MCF 10A (cell line): ENCODE data around the gene ACADVL. TPM values are rescaled to one million over a fixed set of nuclear protein-coding genes. Genes with fewer than 3 reads are reported as not detected.
A peak's percentile ranks its signal among the peaks of the same experiment; 100 is the strongest.

Experiments
- BruUV-seq: library from RNA; stranded (reverse); fragments of 400-500 nt; replicated peaks from 2 replicates; lab custom pipeline; 2021; lab: Mats Ljungman, UMichigan
- CTCF ChIA-PET: fragments of 300-600 bp; sonication (Branson Sonifier 250); formaldehyde crosslinking; extraction: SDS; loops from one replicate; lab custom pipeline; 2021; ENCODE audit warnings: antibody characterized with exemption, inconsistent platforms; lab: Yijun Ruan, JAX
- POLR2A ChIA-PET: fragments of 300-600, 350-650 bp; sonication (Branson Sonifier 250); formaldehyde crosslinking; extraction: SDS; loops from one replicate; lab custom pipeline; 2020; ENCODE audit warnings: antibody characterized with exemption, inconsistent platforms; lab: Yijun Ruan, JAX
- DNase-seq: peaks from one replicate; pipeline ENCODE4 v3.0.0-alpha.2; 2018; ENCODE audit not compliant: unreplicated experiment
- H3K27ac Mint-ChIP-seq: one replicate; pipeline ENCODE4 v1.8.0; 2022; ENCODE audit warnings: mild to moderate bottlenecking, low read depth, mixed read lengths; ENCODE audit not compliant: unreplicated experiment
- H3K27me3 Mint-ChIP-seq: one replicate; pipeline ENCODE4 v1.8.0; 2022; ENCODE audit warnings: mixed read lengths; ENCODE audit not compliant: insufficient read depth, unreplicated experiment
- H3K36me3 Mint-ChIP-seq: one replicate; pipeline ENCODE4 v1.8.0; 2022; ENCODE audit warnings: mild to moderate bottlenecking, moderate library complexity, mixed read lengths; ENCODE audit not compliant: insufficient read depth, unreplicated experiment
- H3K4me1 Mint-ChIP-seq: one replicate; pipeline ENCODE4 v1.8.0; 2022; ENCODE audit warnings: mixed read lengths; ENCODE audit not compliant: insufficient read depth, unreplicated experiment
- H3K4me3 Mint-ChIP-seq: one replicate; pipeline ENCODE4 v1.8.0; 2022; ENCODE audit warnings: mild to moderate bottlenecking, moderate library complexity, mixed read lengths; ENCODE audit not compliant: unreplicated experiment
- H3K9me3 Mint-ChIP-seq: one replicate; pipeline ENCODE4 v1.8.0; 2022; ENCODE audit warnings: mixed read lengths; ENCODE audit not compliant: unreplicated experiment
- CTCF ChIP-seq: fragments of 200-600 bp; IDR thresholded peaks from one replicate; pipeline ENCODE4 v1.8.0; 2022; ENCODE audit warnings: antibody characterized with exemption, mild to moderate bottlenecking; ENCODE audit not compliant: unreplicated experiment
- intact Hi-C: fragments of 100-400 bp; cut with micrococcal nuclease; formaldehyde crosslinking; loops from 2 replicates; pipeline ENCODE4 v1.14.1; 2022
- total RNA-seq: library from RNA; stranded (reverse); gene quantifications from 2 replicates; pipeline ENCODE4 v1.2.3, GENCODE V29; 2022

The ACADVL gene
- total RNA-seq, 1 experiment from 2014 or later, result 413 TPM

DNA sequence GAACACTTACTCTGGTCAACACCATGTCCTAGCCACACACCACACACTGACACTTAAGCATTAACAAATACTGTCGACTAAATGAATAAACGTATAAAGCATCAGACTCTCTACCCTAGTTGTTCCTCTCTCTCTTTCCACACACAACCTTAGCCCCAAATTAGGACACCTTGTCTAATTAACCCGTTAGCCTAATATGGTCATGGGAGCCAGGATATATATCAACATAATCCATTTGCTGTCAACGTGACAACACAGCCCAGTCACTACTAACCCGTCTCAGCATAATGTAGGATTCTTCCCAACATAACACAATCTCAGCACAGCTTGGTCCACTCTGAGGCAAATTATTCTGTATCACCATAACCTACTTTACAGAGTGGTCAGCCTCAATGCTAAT lies 12.4 kb downstream of the ACADVL start:
- Mint-ChIP-seq H3K27ac (no peak overlapping the region), H3K4me1 (peaks cover 35% of the 10 kb centered on the region)
- POLR2A ChIA-PET, result interaction anchor here (3.5 to 14.3 kb wide), 2 partner anchors 11 kb away, joined by 35 to 278 read pairs; partner anchors contain the start of genes ACADVL, DLG4 and GABARAP

GRCh38 chr17:7233701-7234082 lies 14.0 kb downstream of the ACADVL start:
- H3K9me3 Mint-ChIP-seq, result no peaks in the 10 kb centered on the region
- intact Hi-C loops, result no loop called here
- H3K27me3 Mint-ChIP-seq, result no peaks in the 10 kb centered on the region
- peaks cover 30% of the 10 kb centered on the region for H3K4me1 Mint-ChIP-seq
- peaks cover 76% of the 10 kb centered on the region for H3K36me3 Mint-ChIP-seq
- peak overlapping the region; percentile 94 for H3K27ac Mint-ChIP-seq
- peak overlapping the region; percentile 91 for H3K4me3 Mint-ChIP-seq
- TF ChIP-seq CTCF, result no peak
- no peak for DNase-seq
- CTCF ChIA-PET, result interaction anchor here (0.7 to 1.7 kb wide), 3 partner anchors 10 to 151 kb away, joined by 3 to 9 read pairs (median 4); partner anchors contain the start of genes ACADVL and DLG4
- POLR2A ChIA-PET, result interaction anchor here (0.8 to 14.3 kb wide), 9 partner anchors 9 to 198 kb away, joined by 4 to 278 read pairs (median 7); partner anchors contain the start of genes ACADVL, CTDNEP1, DLG4 and ELP5
- no TSS peak for BruUV-seq

More for the DNA sequence above, 12.4 kb downstream of the ACADVL start:
- no peak for DNase-seq
- no peaks in the 10 kb centered on the region for H3K27me3 Mint-ChIP-seq
- TF ChIP-seq CTCF, result no peak
- peaks cover 86% of the 10 kb centered on the region for H3K36me3 Mint-ChIP-seq
- intact Hi-C loops, result no loop called here
- H3K9me3 Mint-ChIP-seq, result no peaks in the 10 kb centered on the region
- TSS peak; percentile 6 for BruUV-seq
- CTCF ChIA-PET, result interaction anchor here (0.7 to 1.4 kb wide), 2 partner anchors 9 to 12 kb away, joined by 3 to 5 read pairs; no protein-coding TSS in a partner anchor
- H3K4me3 Mint-ChIP-seq, result peak overlapping the region; percentile 91

GRCh38 chr17:7234083-7234951 lies 14.6 kb downstream of the ACADVL start, which contains the start of gene DVL2:
TSS of gene DVL2 (minus strand) at chr17:7234517. CDS start at chr17:7234262, 255 bp downstream.
- no peaks in the 10 kb centered on the region for H3K9me3 Mint-ChIP-seq
- CTCF ChIA-PET, result interaction anchor here (0.5 to 1.7 kb wide), 4 partner anchors 9 to 152 kb away, joined by 3 to 9 read pairs (median 4); partner anchors contain the start of genes ACADVL, ASGR1 and DLG4
- no peaks in the 10 kb centered on the region for H3K27me3 Mint-ChIP-seq
- H3K36me3 Mint-ChIP-seq, result peaks cover 76% of the 10 kb centered on the region
- peaks cover 30% of the 10 kb centered on the region for H3K4me1 Mint-ChIP-seq
- TSS peak; percentile 16 for BruUV-seq
- DNase-seq, result peak; percentile 92
- intact Hi-C loops, result no loop called here
- H3K4me3 Mint-ChIP-seq, result peak within 1 kb of the TSS; percentile 91
- POLR2A ChIA-PET, result interaction anchor here (0.7 to 14.3 kb wide), 14 partner anchors 9 to 727 kb away, joined by 3 to 278 read pairs (median 5); partner anchors contain the start of genes ACADVL, CTDNEP1, DLG4 and ELP5
- peak within 1 kb of the TSS; percentile 94 for H3K27ac Mint-ChIP-seq
- TF ChIP-seq CTCF, result no peak
